ENCODE measurements around the gene ATP6V0E1.
"Not testable (repeated sequence)": the region's sequence is repeated elsewhere in the genome, so short reads cannot be mapped to it uniquely, and the experiment has no call there.

Gene ATP6V0E1

GRCh38 chr5:173004013-173004412, 20.4 kb downstream of the ATP6V0E1 start:
- no peak for DNase-seq (ENCODE audit: low read depth in 2 of 2)

- no peak for DNase-seq (ENCODE audit: low read depth in 2 of 2)
Observed at GRCh38 chr5:173004447-173004846, 20.9 kb downstream of the ATP6V0E1 start.

- no peak for DNase-seq (ENCODE audit: low read depth in 2 of 2)
Observed at GRCh38 chr5:173010021-173010420, 26.4 kb downstream of the ATP6V0E1 start.

GRCh38 chr5:173010547-173011464, 27.2 kb downstream of the ATP6V0E1 start:
- DNase-seq (ENCODE audit: low read depth in 2 of 2): no peak

- DNase-seq (ENCODE audit: low read depth in 2 of 2): no peak
Observed at GRCh38 chr5:173011566-173011965, 28.0 kb downstream of the ATP6V0E1 start.

GRCh38 chr5:173012882-173013281, 29.3 kb downstream of the ATP6V0E1 start:
- no peak for DNase-seq (ENCODE audit: low read depth in 2 of 2)

- no peak for DNase-seq (ENCODE audit: low read depth in 2 of 2)
Observed at GRCh38 chr5:173014671-173015070, 31.1 kb downstream of the ATP6V0E1 start.

- DNase-seq (ENCODE audit: low read depth in 2 of 2): no peak
Observed at GRCh38 chr5:173015192-173015591, 31.6 kb downstream of the ATP6V0E1 start.

GRCh38 chr5:173015598-173016455, 32.3 kb downstream of the ATP6V0E1 start:
- no peak for DNase-seq (ENCODE audit: low read depth in 2 of 2)

GRCh38 chr5:173016598-173017046, 33.1 kb downstream of the ATP6V0E1 start:
- DNase-seq (ENCODE audit: low read depth in 2 of 2): no peak

- DNase-seq (ENCODE audit: low read depth in 2 of 2): not testable (repeated sequence)
Observed at GRCh38 chr5:173017087-173017486, 33.5 kb downstream of the ATP6V0E1 start.

GRCh38 chr5:173018358-173018757, 34.8 kb downstream of the ATP6V0E1 start:
- no peak for DNase-seq (ENCODE audit: low read depth in 2 of 2)

- no peak for DNase-seq (ENCODE audit: low read depth in 2 of 2)
Observed at GRCh38 chr5:173020154-173020581, 36.6 kb downstream of the ATP6V0E1 start.

GRCh38 chr5:173020643-173021042, 37.1 kb downstream of the ATP6V0E1 start:
- no peak for DNase-seq (ENCODE audit: low read depth in 2 of 2)

- DNase-seq (ENCODE audit: low read depth in 2 of 2): no peak
Observed at GRCh38 chr5:173025651-173026050, 42.1 kb downstream of the ATP6V0E1 start.

GRCh38 chr5:173027905-173028304, 44.3 kb downstream of the ATP6V0E1 start:
- DNase-seq (ENCODE audit: low read depth in 2 of 2): no peak

- no peak for DNase-seq (ENCODE audit: low read depth in 2 of 2)
Observed at GRCh38 chr5:173028811-173029327, 45.3 kb downstream of the ATP6V0E1 start.

GRCh38 chr5:173029499-173029921, 45.9 kb downstream of the ATP6V0E1 start:
- DNase-seq (ENCODE audit: low read depth in 2 of 2): no peak

GRCh38 chr5:173032096-173032495, 48.5 kb downstream of the ATP6V0E1 start:
- not testable (repeated sequence) for DNase-seq (ENCODE audit: low read depth in 2 of 2)

- no peak for DNase-seq (ENCODE audit: low read depth in 2 of 2)
Observed at GRCh38 chr5:173032730-173033129, 49.2 kb downstream of the ATP6V0E1 start.

GRCh38 chr5:173033923-173034322, 50.4 kb downstream of the ATP6V0E1 start:
- DNase-seq (ENCODE audit: low read depth in 2 of 2): no peak

Data from stimulated activated CD8-positive, alpha-beta memory T cell treated with anti-CD3 and anti-CD28 coated beads, Interleukin-2, amount 100 ng/mL, for 1 hour (primary cell).